Upper lobe of left lung (tissue), 6 donors: ENCODE measurements around the gene SPTBN1. TPM values are rescaled to one million over a fixed set of nuclear protein-coding genes. Genes with fewer than 3 reads are reported as not detected.

ENCODE experiments used
- ATAC-seq, 2 donors: fragments of 200-7000 bp; cut with Tn5 transposase; one replicate each; pipeline ENCODE4 v1.9.1; 2022; ENCODE audit warnings: mild to moderate bottlenecking in 2 of 2, moderate library complexity in 2 of 2; ENCODE audit not compliant: low FRiP score in 2 of 2
- DNase-seq, 2 donors: peaks; one replicate each; pipeline ENCODE4 v3.0.0-alpha.2; 2019 to 2020
- H3K27ac ChIP-seq, 4 donors: fragments of 200-600 bp; sonication (generic); one replicate each; pipeline ENCODE4 v1.5.1; 2016 to 2019
- H3K27me3 ChIP-seq, 4 donors: fragments of 200-600 bp; sonication (generic); one replicate each; pipeline ENCODE4 v1.5.1; 2017 to 2019
- H3K36me3 ChIP-seq, 4 donors: fragments of 200-600 bp; sonication (generic); one replicate each; pipeline ENCODE4 v1.5.1; 2016 to 2019
- H3K4me1 ChIP-seq, 4 donors: fragments of 200-600 bp; sonication (generic); one replicate each; pipeline ENCODE4 v1.5.1; 2018 to 2019
- H3K4me3 ChIP-seq, 4 donors: fragments of 200-600 bp; sonication (generic); one replicate each; pipeline ENCODE4 v1.5.1; 2017 to 2019; ENCODE audit warnings: mild to moderate bottlenecking in 2 of 4, moderate library complexity in 1 of 4
- H3K9me3 ChIP-seq, 4 donors: fragments of 200-600 bp; sonication (generic); one replicate each; pipeline ENCODE4 v1.5.1; 2018 to 2019
- CTCF ChIP-seq, 6 experiments: fragments of 450-650 bp in 4 of 6; fragments of 200-600 bp in 2 of 6; sonication (generic) in 2 of 6; IDR thresholded peaks; one replicate each; pipeline ENCODE4 v1.5.1; 2016 to 2019; ENCODE audit warnings: antibody characterized with exemption in 6 of 6
- EP300 ChIP-seq, 4 donors: sonication (generic); formaldehyde crosslinking; IDR thresholded peaks; one replicate each; pipeline ENCODE4 v1.5.1; 2017; ENCODE audit warnings: antibody characterized with exemption in 4 of 4, control low read depth in 2 of 4
- POLR2A ChIP-seq, 4 donors: fragments of 450-650 bp; IDR thresholded peaks; one replicate each; pipeline ENCODE4 v1.5.1; 2016 to 2017; ENCODE audit warnings: antibody characterized with exemption in 4 of 4, mild to moderate bottlenecking in 2 of 4
- POLR2AphosphoS5 ChIP-seq, 2 donors: sonication (generic); formaldehyde crosslinking; IDR thresholded peaks; one replicate each; pipeline ENCODE4 v1.5.1; 2017; ENCODE audit warnings: antibody characterized with exemption in 2 of 2
- WGBS, 2 donors: methylation state at CpG; one replicate each; pipeline ENCODE4 v1.1.5; 2017 to 2018; 5-methylcytosine and 5-hydroxymethylcytosine counted together
- total RNA-seq, 6 donors: library from RNA; depleted of rRNA in 4 of 6; stranded (reverse); fragments of >200 nt in 4 of 6; gene quantifications; one replicate each; pipeline versions ENCODE4 v1.1.0 to v1.2.1, GENCODE V29; 2016 to 2021
- donor health status: DM: no; HTN: no; CAD: no; lungs with moderate emphysema.
- donor health status: DM: no; HTN: yes; CAD: no; lungs with severe emphysema.

The SPTBN1 gene
- total RNA-seq, 6 donors from 2014 or later: 449 to 911 (median 654) TPM

- ATAC-seq (peak; percentile 30 to 68), DNase-seq (peak in 1 of 2 donors; percentile 56)
- H3K36me3 ChIP-seq: no peaks in the 10 kb centered on the region
- no peaks in the 10 kb centered on the region for H3K9me3 ChIP-seq
- no peaks in the 10 kb centered on the region for H3K27me3 ChIP-seq
- peaks cover 71 to 83% (median 78%) of the 10 kb centered on the region in 4 donors for H3K4me1 ChIP-seq
- H3K27ac ChIP-seq: peak overlapping the region; percentile 75 to 94 (median 88)
- 41 to 51% methylated on average over 4 of the region's 4 CpGs for WGBS, 2 donors
- no peak for TF ChIP-seq CTCF (IDR thresholded peaks at IDR 0.05)
- TF ChIP-seq POLR2AphosphoS5 (IDR thresholded peaks at IDR 0.05): no peak
- TF ChIP-seq EP300 (IDR thresholded peaks at IDR 0.05): no peak
- no peak for TF ChIP-seq POLR2A (IDR thresholded peaks at IDR 0.05)
- H3K4me3 ChIP-seq: no peak overlapping the region
Observed at GRCh38 chr2:54432251-54433015, 23.7 kb upstream of the SPTBN1 start.

- no peaks in the 10 kb centered on the region for H3K27me3 ChIP-seq
- no peaks in the 10 kb centered on the region for H3K9me3 ChIP-seq
- no peak for TF ChIP-seq CTCF (IDR thresholded peaks at IDR 0.05)
- no peak for TF ChIP-seq POLR2A (IDR thresholded peaks at IDR 0.05)
- TF ChIP-seq POLR2AphosphoS5 (IDR thresholded peaks at IDR 0.05): no peak
- TF ChIP-seq EP300 (IDR thresholded peaks at IDR 0.05): no peak
- ATAC-seq (no peak), DNase-seq (no peak)
- 69 to 77% methylated on average over 4 of the region's 4 CpGs for WGBS, 2 donors
- H3K4me3 ChIP-seq: no peak overlapping the region
- no peaks in the 10 kb centered on the region for H3K36me3 ChIP-seq
- H3K4me1 ChIP-seq: peaks cover 61 to 73% (median 65%) of the 10 kb centered on the region in 4 donors
- H3K27ac ChIP-seq: peak overlapping the region; percentile 75 to 94 (median 88)
Observed at GRCh38 chr2:54434229-54434628, 21.9 kb upstream of the SPTBN1 start.

- H3K27me3 ChIP-seq: no peaks in the 10 kb centered on the region
- H3K4me3 ChIP-seq: no peak overlapping the region
- H3K9me3 ChIP-seq: no peaks in the 10 kb centered on the region
- no peak for DNase-seq
- 66 to 83% methylated on average over 2 of the region's 2 CpGs for WGBS, 2 donors
- no peak for ATAC-seq
- H3K4me1 ChIP-seq: peaks cover 58 to 68% (median 65%) of the 10 kb centered on the region in 4 donors
- H3K36me3 ChIP-seq: no peaks in the 10 kb centered on the region
- H3K27ac ChIP-seq: peak overlapping the region in 3 of 4 donors; percentile 75 to 94 (median 87)
- TF ChIP-seq EP300 (IDR thresholded peaks at IDR 0.05) (no peak), CTCF (IDR thresholded peaks at IDR 0.05) (no peak), POLR2A (IDR thresholded peaks at IDR 0.05) (no peak), POLR2AphosphoS5 (IDR thresholded peaks at IDR 0.05) (no peak)
Observed at GRCh38 chr2:54434711-54435110, 21.4 kb upstream of the SPTBN1 start.

- ATAC-seq: no peak
- no peak for DNase-seq
- Histone ChIP-seq H3K27ac (peak overlapping the region; percentile 29 to 94 (median 81)), H3K4me1 (peaks cover 57 to 69% (median 65%) of the 10 kb centered on the region in 4 donors), H3K9me3 (no peaks in the 10 kb centered on the region), H3K27me3 (no peaks in the 10 kb centered on the region), H3K4me3 (no peak overlapping the region), H3K36me3 (no peaks in the 10 kb centered on the region)
- WGBS, 2 donors: 62 to 74% methylated on average over 8 of the region's 8 CpGs
- no peak for TF ChIP-seq EP300 (IDR thresholded peaks at IDR 0.05)
- no peak for TF ChIP-seq POLR2AphosphoS5 (IDR thresholded peaks at IDR 0.05)
- no peak for TF ChIP-seq CTCF (IDR thresholded peaks at IDR 0.05)
- TF ChIP-seq POLR2A (IDR thresholded peaks at IDR 0.05): no peak
Observed at GRCh38 chr2:54435325-54436226, 20.6 kb upstream of the SPTBN1 start.
